Choroid plexus epithelial cell (primary cell): ENCODE data around the gene MPC1L.
"Not testable (repeated sequence)": the region's sequence is repeated elsewhere in the genome, so short reads cannot be mapped to it uniquely, and the experiment has no call there.

Experiments used
- DNase-seq: peaks from one replicate; pipeline ENCODE4 v3.0.0-alpha.2; 2010; ENCODE audit warnings: low read depth
- H3K4me3 ChIP-seq: 2 replicates; pipeline ENCODE4 v1.5.1; 2011; ENCODE audit warnings: low read depth, mild to moderate bottlenecking, control low read depth, low read length, moderate library complexity
- CTCF ChIP-seq: conservative IDR thresholded peaks from 2 replicates; pipeline ENCODE4 v1.5.1; 2011; ENCODE audit warnings: low read depth, mild to moderate bottlenecking, control low read depth, inconsistent platforms, low read length, moderate library complexity

MPC1L gene

GRCh38 chrX:40623139-40623536 is at the start of gene MPC1L:
MPC1L (plus strand) TSS chrX:40623428; CDS start chrX:40623566, 138 bp downstream.
- TF ChIP-seq CTCF, result no peak
- no peak within 1 kb of the TSS for H3K4me3 ChIP-seq
- DNase-seq, result no peak

- H3K4me3 ChIP-seq, result no peak overlapping the region
- peak; percentile 77 for TF ChIP-seq CTCF
- DNase-seq, result peak; percentile 44
Observed at GRCh38 chrX:40573763-40574162, 49.5 kb upstream of the MPC1L start.

GRCh38 chrX:40575411-40575810 is 47.8 kb upstream of the MPC1L start:
- peak; percentile 71 for DNase-seq
- H3K4me3 ChIP-seq, result not testable (repeated sequence)

GRCh38 chrX:40576291-40576690 is 46.9 kb upstream of the MPC1L start:
- no peak for DNase-seq
- no peak overlapping the region for H3K4me3 ChIP-seq
- no peak for TF ChIP-seq CTCF

- TF ChIP-seq CTCF, result no peak
- no peak overlapping the region for H3K4me3 ChIP-seq
- DNase-seq, result no peak
Observed at GRCh38 chrX:40578039-40578695, 45.1 kb upstream of the MPC1L start.

GRCh38 chrX:40579141-40579540 is 44.1 kb upstream of the MPC1L start:
- TF ChIP-seq CTCF, result no peak
- no peak for DNase-seq
- H3K4me3 ChIP-seq, result no peak overlapping the region

- no peak for DNase-seq
- no peak for TF ChIP-seq CTCF
- peak overlapping the region; percentile 83 for H3K4me3 ChIP-seq
Observed at GRCh38 chrX:40579900-40580536, 43.2 kb upstream of the MPC1L start.
